Measurements from ENCODE around the gene KANK2.
A peak's percentile ranks its signal among the peaks of the same experiment; 100 is the strongest.

- TF ChIP-seq, protein P1, sequence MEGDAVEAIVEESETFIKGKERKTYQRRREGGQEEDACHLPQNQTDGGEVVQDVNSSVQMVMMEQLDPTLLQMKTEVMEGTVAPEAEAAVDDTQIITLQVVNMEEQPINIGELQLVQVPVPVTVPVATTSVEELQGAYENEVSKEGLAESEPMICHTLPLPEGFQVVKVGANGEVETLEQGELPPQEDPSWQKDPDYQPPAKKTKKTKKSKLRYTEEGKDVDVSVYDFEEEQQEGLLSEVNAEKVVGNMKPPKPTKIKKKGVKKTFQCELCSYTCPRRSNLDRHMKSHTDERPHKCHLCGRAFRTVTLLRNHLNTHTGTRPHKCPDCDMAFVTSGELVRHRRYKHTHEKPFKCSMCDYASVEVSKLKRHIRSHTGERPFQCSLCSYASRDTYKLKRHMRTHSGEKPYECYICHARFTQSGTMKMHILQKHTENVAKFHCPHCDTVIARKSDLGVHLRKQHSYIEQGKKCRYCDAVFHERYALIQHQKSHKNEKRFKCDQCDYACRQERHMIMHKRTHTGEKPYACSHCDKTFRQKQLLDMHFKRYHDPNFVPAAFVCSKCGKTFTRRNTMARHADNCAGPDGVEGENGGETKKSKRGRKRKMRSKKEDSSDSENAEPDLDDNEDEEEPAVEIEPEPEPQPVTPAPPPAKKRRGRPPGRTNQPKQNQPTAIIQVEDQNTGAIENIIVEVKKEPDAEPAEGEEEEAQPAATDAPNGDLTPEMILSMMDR (conservative IDR thresholded peaks at IDR 0.05; ENCODE audit: low read depth in 2 of 2): peak; percentile 60 to 90
- TF ChIP-seq REST (IDR thresholded peaks at IDR 0.05; ENCODE audit: unreplicated experiment): no peak
- no peak for TF ChIP-seq POLR2AphosphoS5 (IDR thresholded peaks at IDR 0.05; ENCODE audit: low read depth)
- TF ChIP-seq EZH2phosphoT487 (IDR thresholded peaks at IDR 0.05; ENCODE audit: unreplicated experiment): no peak
- TF ChIP-seq EZH2 (IDR thresholded peaks at IDR 0.05; ENCODE audit: low read depth, unreplicated experiment): no peak
- no peak for TF ChIP-seq ZNF462 (CRISPR knock-in tag; IDR thresholded peaks at IDR 0.05)
- TF ChIP-seq JUNB (IDR thresholded peaks at IDR 0.05; ENCODE audit: unreplicated experiment): no peak
- TF ChIP-seq, protein P2, sequence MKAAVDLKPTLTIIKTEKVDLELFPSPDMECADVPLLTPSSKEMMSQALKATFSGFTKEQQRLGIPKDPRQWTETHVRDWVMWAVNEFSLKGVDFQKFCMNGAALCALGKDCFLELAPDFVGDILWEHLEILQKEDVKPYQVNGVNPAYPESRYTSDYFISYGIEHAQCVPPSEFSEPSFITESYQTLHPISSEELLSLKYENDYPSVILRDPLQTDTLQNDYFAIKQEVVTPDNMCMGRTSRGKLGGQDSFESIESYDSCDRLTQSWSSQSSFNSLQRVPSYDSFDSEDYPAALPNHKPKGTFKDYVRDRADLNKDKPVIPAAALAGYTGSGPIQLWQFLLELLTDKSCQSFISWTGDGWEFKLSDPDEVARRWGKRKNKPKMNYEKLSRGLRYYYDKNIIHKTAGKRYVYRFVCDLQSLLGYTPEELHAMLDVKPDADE (IDR thresholded peaks at IDR 0.05): no peak
- no peak for TF ChIP-seq NANOG (IDR thresholded peaks at IDR 0.05; ENCODE audit: borderline replicate concordance)
- TF ChIP-seq ZNF114 (CRISPR knock-in tag; IDR thresholded peaks at IDR 0.05): no peak
- no peak for TF ChIP-seq CREB1 (CRISPR knock-in tag; IDR thresholded peaks at IDR 0.05; ENCODE audit: low read depth)
- TF ChIP-seq STAT1 (IDR thresholded peaks at IDR 0.05; ENCODE audit: unreplicated experiment): no peak
- TF ChIP-seq ZNF331 (CRISPR knock-in tag; IDR thresholded peaks at IDR 0.05; ENCODE audit: low read depth): no peak
Observed at GRCh38 chr19:11203194-11204075, 6.1 kb upstream of the KANK2 start.

Measured in GM23338 (cell line).